Ascending aorta (tissue), 2 donors: Measurements from ENCODE around the gene GAPT. TPM values are rescaled to one million over a fixed set of nuclear protein-coding genes. Genes with fewer than 3 reads are reported as not detected.

Experiments used
- DNase-seq, 2 donors: peaks; one replicate each; pipeline ENCODE4 v3.0.0-alpha.2; 2019; ENCODE audit warnings: low spot score in 2 of 2
- H3K27ac ChIP-seq, 2 donors: fragments of 200-600 bp; sonication (generic); one replicate each; pipeline ENCODE4 v1.5.1; 2016 to 2017; ENCODE audit warnings: mild to moderate bottlenecking in 1 of 2
- H3K27me3 ChIP-seq: fragments of 200-600 bp; sonication (generic); one replicate; pipeline ENCODE4 v1.5.1; 2017
- H3K36me3 ChIP-seq, 2 donors: fragments of 200-600 bp; sonication (generic); one replicate each; pipeline ENCODE4 v1.5.1; 2016
- H3K4me1 ChIP-seq, 2 donors: fragments of 200-600 bp; sonication (generic); one replicate each; pipeline ENCODE4 v1.5.1; 2016 to 2017; ENCODE audit warnings: mild to moderate bottlenecking in 1 of 2
- H3K4me3 ChIP-seq, 2 donors: fragments of 200-600 bp; sonication (generic); one replicate each; pipeline ENCODE4 v1.5.1; 2016 to 2017; ENCODE audit warnings: mild to moderate bottlenecking in 1 of 2
- H3K9me3 ChIP-seq, 2 donors: fragments of 200-600 bp; sonication (generic); one replicate each; pipeline ENCODE4 v1.5.1; 2016
- CTCF ChIP-seq, 3 experiments: fragments of 200-600 bp in 2 of 3; fragments of 450-650 bp in 1 of 3; sonication (generic) in 2 of 3; IDR thresholded peaks; one replicate each; pipeline ENCODE4 v1.5.1; 2016 to 2019; ENCODE audit warnings: antibody characterized with exemption in 3 of 3, mild to moderate bottlenecking in 1 of 3, moderate library complexity in 1 of 3
- intact Hi-C: fragments of 100-400 bp; cut with DNase I; formaldehyde crosslinking; loops from one replicate; pipeline ENCODE4 v1.15.1; 2023
- total RNA-seq: library from RNA; depleted of rRNA; stranded (reverse); fragments of >200 nt; gene quantifications from one replicate; pipeline ENCODE4 v1.1.0, GENCODE V29; 2016

Gene GAPT
- not detected for total RNA-seq

- no peaks in the 10 kb centered on the region for H3K27me3 ChIP-seq
- H3K36me3 ChIP-seq = no peaks in the 10 kb centered on the region
- no peak for DNase-seq
- no peaks in the 10 kb centered on the region for H3K9me3 ChIP-seq
- no peak within 1 kb of the TSS for H3K27ac ChIP-seq
- no peaks in the 10 kb centered on the region for H3K4me1 ChIP-seq
- H3K4me3 ChIP-seq = no peak within 1 kb of the TSS
- intact Hi-C loops = no loop called here
- TF ChIP-seq CTCF (IDR thresholded peaks at IDR 0.05) = no peak
Observed at GRCh38 chr5:58491216-58491892, at the start of gene GAPT. Gene GAPT (plus strand): TSS chr5:58491435. CDS start chr5:58494537, 3,102 bp downstream.

- intact Hi-C loops = no loop called here
Observed at GRCh38 chr5:58444805-58445204, 46.4 kb upstream of the GAPT start.

DNA sequence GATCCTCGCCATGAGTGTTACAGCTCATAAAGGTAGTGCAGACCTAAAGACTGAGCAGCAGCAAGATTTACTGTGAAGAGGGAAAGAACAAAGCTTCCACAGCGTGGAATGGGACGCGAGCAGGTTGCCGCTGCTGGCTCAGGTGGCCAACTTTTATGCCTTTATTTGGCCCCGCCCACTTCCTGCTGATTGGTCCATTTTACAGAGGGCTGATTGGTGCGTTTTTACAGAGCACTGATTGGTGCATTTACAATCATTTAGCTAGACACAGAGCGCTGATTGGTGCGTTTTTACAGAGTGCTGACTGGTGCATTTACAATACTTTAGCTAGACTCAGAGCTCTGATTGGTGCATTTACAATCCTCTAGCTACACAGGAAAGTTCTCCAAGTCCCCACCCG lies 45.2 kb upstream of the GAPT start:
- Histone ChIP-seq H3K36me3 (no peaks in the 10 kb centered on the region), H3K27ac (no peak overlapping the region), H3K27me3 (no peaks in the 10 kb centered on the region), H3K4me1 (no peaks in the 10 kb centered on the region), H3K9me3 (no peaks in the 10 kb centered on the region), H3K4me3 (no peak overlapping the region)
- no peak for DNase-seq
- intact Hi-C loops = no loop called here
- TF ChIP-seq CTCF (IDR thresholded peaks at IDR 0.05) = no peak

More at GRCh38 chr5:58444805-58445204, 46.4 kb upstream of the GAPT start:
- Histone ChIP-seq H3K27me3 (no peaks in the 10 kb centered on the region), H3K4me1 (no peaks in the 10 kb centered on the region), H3K36me3 (no peaks in the 10 kb centered on the region), H3K27ac (no peak overlapping the region), H3K9me3 (no peaks in the 10 kb centered on the region), H3K4me3 (no peak overlapping the region)
- DNase-seq = no peak
- TF ChIP-seq CTCF (IDR thresholded peaks at IDR 0.05) = no peak

- H3K9me3 ChIP-seq = no peaks in the 10 kb centered on the region
- H3K4me3 ChIP-seq = no peak overlapping the region
- no peaks in the 10 kb centered on the region for H3K27me3 ChIP-seq
- no peaks in the 10 kb centered on the region for H3K4me1 ChIP-seq
- H3K27ac ChIP-seq = no peak overlapping the region
- no peak for DNase-seq
- intact Hi-C loops = no loop called here
- H3K36me3 ChIP-seq = no peaks in the 10 kb centered on the region
- TF ChIP-seq CTCF (IDR thresholded peaks at IDR 0.05) = no peak
Observed at GRCh38 chr5:58447226-58447625, 44.0 kb upstream of the GAPT start.

- Histone ChIP-seq H3K4me1 (peaks cover 0 to 10% of the 10 kb centered on the region in 2 donors), H3K9me3 (no peaks in the 10 kb centered on the region), H3K4me3 (no peak overlapping the region), H3K27me3 (no peaks in the 10 kb centered on the region), H3K27ac (no peak overlapping the region), H3K36me3 (peaks cover 12 to 22% of the 10 kb centered on the region in 2 donors)
- no peak for DNase-seq
- no peak for TF ChIP-seq CTCF (IDR thresholded peaks at IDR 0.05)
- intact Hi-C loops = loop anchor here (10.0 kb wide), 1 partner anchor 45 kb away; no protein-coding TSS in a partner anchor
Observed at GRCh38 chr5:58450018-58450417, 41.2 kb upstream of the GAPT start.
